ENCODE results near the gene COL5A3.

DNA sequence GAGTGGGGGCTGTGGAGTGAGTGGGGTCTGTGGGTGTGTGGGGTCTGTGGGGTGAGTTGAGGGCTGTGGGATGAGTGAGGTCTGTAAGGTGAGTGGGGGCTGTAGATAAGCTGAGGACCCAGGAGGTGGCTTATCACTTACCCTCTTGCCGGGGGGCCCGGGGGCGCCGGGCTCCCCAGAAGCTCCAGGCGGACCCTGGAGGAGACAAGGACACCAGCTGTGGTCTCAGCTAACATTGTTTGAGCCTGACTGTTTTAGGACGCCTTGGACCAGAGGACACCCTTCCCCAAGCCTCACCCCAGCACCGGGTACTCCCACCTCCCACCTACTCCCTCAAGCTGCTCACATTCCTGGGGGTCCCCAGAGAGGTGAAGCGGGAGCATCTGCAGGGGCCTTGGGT lies 39.8 kb downstream of the COL5A3 start:
- TF ChIP-seq, protein P1, sequence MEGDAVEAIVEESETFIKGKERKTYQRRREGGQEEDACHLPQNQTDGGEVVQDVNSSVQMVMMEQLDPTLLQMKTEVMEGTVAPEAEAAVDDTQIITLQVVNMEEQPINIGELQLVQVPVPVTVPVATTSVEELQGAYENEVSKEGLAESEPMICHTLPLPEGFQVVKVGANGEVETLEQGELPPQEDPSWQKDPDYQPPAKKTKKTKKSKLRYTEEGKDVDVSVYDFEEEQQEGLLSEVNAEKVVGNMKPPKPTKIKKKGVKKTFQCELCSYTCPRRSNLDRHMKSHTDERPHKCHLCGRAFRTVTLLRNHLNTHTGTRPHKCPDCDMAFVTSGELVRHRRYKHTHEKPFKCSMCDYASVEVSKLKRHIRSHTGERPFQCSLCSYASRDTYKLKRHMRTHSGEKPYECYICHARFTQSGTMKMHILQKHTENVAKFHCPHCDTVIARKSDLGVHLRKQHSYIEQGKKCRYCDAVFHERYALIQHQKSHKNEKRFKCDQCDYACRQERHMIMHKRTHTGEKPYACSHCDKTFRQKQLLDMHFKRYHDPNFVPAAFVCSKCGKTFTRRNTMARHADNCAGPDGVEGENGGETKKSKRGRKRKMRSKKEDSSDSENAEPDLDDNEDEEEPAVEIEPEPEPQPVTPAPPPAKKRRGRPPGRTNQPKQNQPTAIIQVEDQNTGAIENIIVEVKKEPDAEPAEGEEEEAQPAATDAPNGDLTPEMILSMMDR (IDR thresholded peaks at IDR 0.05; ENCODE audit: borderline replicate concordance, extremely low read depth, low read length, poor library complexity, severe bottlenecking): no peak
- no peak for TF ChIP-seq EZH2 (IDR thresholded peaks at IDR 0.05; ENCODE audit: borderline replicate concordance, low read depth, low read length, severe bottlenecking)

Measured in DND-41 (cell line).